GM21825 (cell line): ENCODE results near the gene C20orf144.

Source experiments
- ATAC-seq: cut with Tn5 transposase; IDR thresholded peaks from one replicate; pipeline ENCODE4 v1.9.1; 2021; ENCODE audit warnings: mild to moderate bottlenecking, moderate library complexity; ENCODE audit not compliant: unreplicated experiment

Gene C20orf144

GRCh38 chr20:33649201-33649681 lies 12.9 kb upstream of the C20orf144 start:
- ATAC-seq = no peak

GRCh38 chr20:33650111-33650752 lies 11.9 kb upstream of the C20orf144 start:
- ATAC-seq = no peak

GRCh38 chr20:33650753-33651561 lies 11.2 kb upstream of the C20orf144 start:
- no peak for ATAC-seq

GRCh38 chr20:33651562-33652048 lies 10.5 kb upstream of the C20orf144 start:
- ATAC-seq = no peak

- no peak for ATAC-seq
Observed at GRCh38 chr20:33653218-33653899, 8.8 kb upstream of the C20orf144 start.

- ATAC-seq = no peak
Observed at GRCh38 chr20:33653900-33654596, 8.1 kb upstream of the C20orf144 start.

- no peak for ATAC-seq
Observed at GRCh38 chr20:33654680-33655161, 7.4 kb upstream of the C20orf144 start.

- no peak for ATAC-seq
Observed at GRCh38 chr20:33655164-33655563, 7.0 kb upstream of the C20orf144 start.

- ATAC-seq = no peak
Observed at GRCh38 chr20:33656010-33656782, 5.9 kb upstream of the C20orf144 start.

- no peak for ATAC-seq
Observed at GRCh38 chr20:33656783-33657703, 5.1 kb upstream of the C20orf144 start.

GRCh38 chr20:33657704-33658095 lies 4.4 kb upstream of the C20orf144 start:
- no peak for ATAC-seq

- ATAC-seq = no peak
Observed at GRCh38 chr20:33658510-33658909, 3.6 kb upstream of the C20orf144 start.

GRCh38 chr20:33658929-33659328 lies 3.2 kb upstream of the C20orf144 start:
- ATAC-seq = no peak

- ATAC-seq = no peak
Observed at GRCh38 chr20:33659341-33660034, 2.6 kb upstream of the C20orf144 start.

- ATAC-seq = no peak
Observed at GRCh38 chr20:33660035-33660684, 2.0 kb upstream of the C20orf144 start.

GRCh38 chr20:33660685-33661058 lies 1.5 kb upstream of the C20orf144 start:
- no peak for ATAC-seq

- ATAC-seq = peak; percentile 34
Observed at GRCh38 chr20:33663161-33664084, 1.3 kb downstream of the C20orf144 start.
